Activated CD8-positive, alpha-beta T cell treated with anti-CD3 and anti-CD28 coated beads, Interleukin-2, amount 10 ng/mL, durations not matched to agents 7 days and 5 days (primary cell): Measurements from ENCODE around the gene SEMG2. TPM values are rescaled to one million over a fixed set of nuclear protein-coding genes. Genes with fewer than 3 reads are reported as not detected.

Source experiments
- ATAC-seq: fragments of 150-1000 bp; cut with Tn5 transposase; one replicate; pipeline ENCODE4 v1.10.0; 2021; ENCODE audit warnings: moderate library complexity
- CTCF ChIA-PET: fragments of 350-600 bp; sonication (Branson Sonifier 250); formaldehyde crosslinking; loops from one replicate; lab custom pipeline; 2021; ENCODE audit warnings: antibody characterized with exemption; lab: Charles Lee
- POLR2A ChIA-PET: fragments of 350-600 bp; sonication (Branson Sonifier 250); formaldehyde crosslinking; loops from one replicate; lab custom pipeline; 2021; ENCODE audit warnings: antibody characterized with exemption; lab: Charles Lee
- DNase-seq: peaks from one replicate; pipeline ENCODE4 v3.0.0-alpha.2; 2020
- H3K27ac Mint-ChIP-seq: one replicate; pipeline ENCODE4 v1.8.0; 2021; ENCODE audit warnings: mild to moderate bottlenecking, mixed read lengths
- H3K27me3 Mint-ChIP-seq: one replicate; pipeline ENCODE4 v1.8.0; 2021; ENCODE audit warnings: low read depth, mixed read lengths
- H3K36me3 Mint-ChIP-seq: one replicate; pipeline ENCODE4 v1.8.0; 2021; ENCODE audit warnings: low read depth, mixed read lengths
- H3K4me1 Mint-ChIP-seq: one replicate; pipeline ENCODE4 v1.8.0; 2021; ENCODE audit warnings: low read depth, mixed read lengths
- H3K4me3 Mint-ChIP-seq: one replicate; pipeline ENCODE4 v1.8.0; 2021; ENCODE audit warnings: mild to moderate bottlenecking, mixed read lengths
- H3K9me3 Mint-ChIP-seq: one replicate; pipeline ENCODE4 v1.8.0; 2022; ENCODE audit warnings: mixed read lengths; ENCODE audit not compliant: insufficient read depth
- total RNA-seq, 2 experiments: library from RNA; stranded (reverse); gene quantifications; one replicate each; pipeline ENCODE4 v1.2.3, GENCODE V29; 2021

SEMG2 gene
- total RNA-seq, 2 experiments from 2014 or later: not detected

GRCh38 chr20:45238139-45238538 lies 17.0 kb downstream of the SEMG2 start:
- Mint-ChIP-seq H3K4me3 (no peak overlapping the region), H3K9me3 (no peaks in the 10 kb centered on the region), H3K27me3 (peaks cover 25% of the 10 kb centered on the region), H3K36me3 (no peaks in the 10 kb centered on the region), H3K27ac (no peak overlapping the region), H3K4me1 (no peaks in the 10 kb centered on the region)
- ATAC-seq (no peak), DNase-seq (no peak)
- POLR2A ChIA-PET: no interaction called here
- CTCF ChIA-PET: no interaction called here

- no peak overlapping the region for H3K27ac Mint-ChIP-seq
- ChIA-PET CTCF (interaction anchor here (1.0 to 2.2 kb wide), 3 partner anchors 9 to 59 kb away, joined by 3 to 6 read pairs (median 6); partner anchors contain the start of gene SLPI), POLR2A (no interaction called here)
- peaks cover 57% of the 10 kb centered on the region for H3K27me3 Mint-ChIP-seq
- H3K4me3 Mint-ChIP-seq: no peak overlapping the region
- DNase-seq (no peak), ATAC-seq (no peak)
- no peaks in the 10 kb centered on the region for H3K4me1 Mint-ChIP-seq
- H3K36me3 Mint-ChIP-seq: no peaks in the 10 kb centered on the region
- H3K9me3 Mint-ChIP-seq: no peaks in the 10 kb centered on the region
Measured at GRCh38 chr20:45246109-45246508, 24.9 kb downstream of the SEMG2 start.

- no peak for DNase-seq
- Mint-ChIP-seq H3K27me3 (peaks cover 60% of the 10 kb centered on the region), H3K4me3 (no peak overlapping the region), H3K4me1 (no peaks in the 10 kb centered on the region), H3K27ac (no peak overlapping the region), H3K9me3 (no peaks in the 10 kb centered on the region), H3K36me3 (no peaks in the 10 kb centered on the region)
- ChIA-PET POLR2A (no interaction called here), CTCF (no interaction called here)
- ATAC-seq: no peak
Measured at GRCh38 chr20:45247865-45248264, 26.7 kb downstream of the SEMG2 start.

- ChIA-PET CTCF (no interaction called here), POLR2A (no interaction called here)
- no peaks in the 10 kb centered on the region for H3K4me1 Mint-ChIP-seq
- no peak overlapping the region for H3K27ac Mint-ChIP-seq
- no peaks in the 10 kb centered on the region for H3K36me3 Mint-ChIP-seq
- H3K4me3 Mint-ChIP-seq: no peak overlapping the region
- no peaks in the 10 kb centered on the region for H3K9me3 Mint-ChIP-seq
- DNase-seq (no peak), ATAC-seq (no peak)
- peaks cover 52% of the 10 kb centered on the region for H3K27me3 Mint-ChIP-seq
Measured at GRCh38 chr20:45248609-45249008, 27.4 kb downstream of the SEMG2 start.

- no peak for DNase-seq
- no peaks in the 10 kb centered on the region for H3K36me3 Mint-ChIP-seq
- no peaks in the 10 kb centered on the region for H3K4me1 Mint-ChIP-seq
- H3K27me3 Mint-ChIP-seq: peaks cover 43% of the 10 kb centered on the region
- no peak overlapping the region for H3K4me3 Mint-ChIP-seq
- no peak overlapping the region for H3K27ac Mint-ChIP-seq
- CTCF ChIA-PET: interaction anchor here (1.7 kb wide), 1 partner anchor 39 kb away, joined by 5 read pairs; no protein-coding TSS in a partner anchor
- no peak for ATAC-seq
- H3K9me3 Mint-ChIP-seq: no peaks in the 10 kb centered on the region
- POLR2A ChIA-PET: no interaction called here
Measured at GRCh38 chr20:45251884-45252560, 30.8 kb downstream of the SEMG2 start.

GRCh38 chr20:45253261-45253660 lies 32.1 kb downstream of the SEMG2 start:
- CTCF ChIA-PET: interaction anchor here (1.7 kb wide), 1 partner anchor 37 kb away, joined by 5 read pairs; no protein-coding TSS in a partner anchor
- ATAC-seq: no peak
- POLR2A ChIA-PET: interaction anchor here (0.7 kb wide), 1 partner anchor 16 kb away, joined by 3 read pairs; no protein-coding TSS in a partner anchor

GRCh38 chr20:45254383-45255262 lies 33.5 kb downstream of the SEMG2 start, which contains the start of gene SLPI:
Gene SLPI, minus strand, starts transcription at chr20:45254564. Its CDS starts 21 bp downstream, at chr20:45254543.
- Mint-ChIP-seq H3K27ac (no peak within 1 kb of the TSS), H3K27me3 (peaks cover 30% of the 10 kb centered on the region), H3K4me1 (no peaks in the 10 kb centered on the region), H3K9me3 (no peaks in the 10 kb centered on the region), H3K36me3 (no peaks in the 10 kb centered on the region), H3K4me3 (no peak within 1 kb of the TSS)
- CTCF ChIA-PET: interaction anchor here (0.7 to 1.7 kb wide), 5 partner anchors 9 to 255 kb away, joined by 3 to 6 read pairs (median 4); no protein-coding TSS in a partner anchor
- DNase-seq (no peak), ATAC-seq (no peak)
- POLR2A ChIA-PET: no interaction called here

More at GRCh38 chr20:45253261-45253660, 32.1 kb downstream of the SEMG2 start:
- Mint-ChIP-seq H3K27ac (no peak overlapping the region), H3K4me1 (no peaks in the 10 kb centered on the region), H3K36me3 (no peaks in the 10 kb centered on the region), H3K9me3 (no peaks in the 10 kb centered on the region), H3K27me3 (peaks cover 34% of the 10 kb centered on the region), H3K4me3 (no peak overlapping the region)
- DNase-seq: no peak

GRCh38 chr20:45257161-45257560 lies 36.0 kb downstream of the SEMG2 start:
- H3K9me3 Mint-ChIP-seq: no peaks in the 10 kb centered on the region
- H3K36me3 Mint-ChIP-seq: no peaks in the 10 kb centered on the region
- peaks cover 22% of the 10 kb centered on the region for H3K27me3 Mint-ChIP-seq
- H3K4me1 Mint-ChIP-seq: no peaks in the 10 kb centered on the region
- ChIA-PET CTCF (no interaction called here), POLR2A (no interaction called here)
- H3K4me3 Mint-ChIP-seq: no peak overlapping the region
- H3K27ac Mint-ChIP-seq: no peak overlapping the region
- ATAC-seq: no peak
- no peak for DNase-seq

GRCh38 chr20:45257711-45258110 lies 36.5 kb downstream of the SEMG2 start:
- no peak overlapping the region for H3K27ac Mint-ChIP-seq
- POLR2A ChIA-PET: no interaction called here
- H3K27me3 Mint-ChIP-seq: peaks cover 23% of the 10 kb centered on the region

GRCh38 chr20:45258259-45258658 lies 37.1 kb downstream of the SEMG2 start:
- Mint-ChIP-seq H3K9me3 (no peaks in the 10 kb centered on the region), H3K27me3 (peaks cover 26% of the 10 kb centered on the region), H3K27ac (no peak overlapping the region), H3K36me3 (no peaks in the 10 kb centered on the region), H3K4me1 (no peaks in the 10 kb centered on the region), H3K4me3 (no peak overlapping the region)
- DNase-seq: no peak
- no peak for ATAC-seq
- CTCF ChIA-PET: interaction anchor here (0.9 kb wide), 1 partner anchor 32 kb away, joined by 3 read pairs; no protein-coding TSS in a partner anchor
- POLR2A ChIA-PET: no interaction called here

More at GRCh38 chr20:45257711-45258110, 36.5 kb downstream of the SEMG2 start:
- Mint-ChIP-seq H3K4me1 (no peaks in the 10 kb centered on the region), H3K4me3 (no peak overlapping the region), H3K9me3 (no peaks in the 10 kb centered on the region), H3K36me3 (no peaks in the 10 kb centered on the region)
- no peak for DNase-seq
- CTCF ChIA-PET: no interaction called here
- no peak for ATAC-seq

- Mint-ChIP-seq H3K27me3 (peaks cover 26% of the 10 kb centered on the region), H3K4me1 (no peaks in the 10 kb centered on the region), H3K9me3 (no peaks in the 10 kb centered on the region), H3K27ac (no peak overlapping the region), H3K36me3 (no peaks in the 10 kb centered on the region), H3K4me3 (no peak overlapping the region)
- ChIA-PET POLR2A (no interaction called here), CTCF (interaction anchor here (0.8 to 0.9 kb wide), 2 partner anchors 32 to 34 kb away, joined by 3 read pairs; no protein-coding TSS in a partner anchor)
- no peak for DNase-seq
- no peak for ATAC-seq
Measured at GRCh38 chr20:45258664-45259063, 37.5 kb downstream of the SEMG2 start.
